ENCODE data around the gene TRIO. TPM values are rescaled to one million over a fixed set of nuclear protein-coding genes. Genes with fewer than 3 reads are reported as not detected.

The TRIO gene
- total RNA-seq, 1 experiment from 2014 or later = 136 TPM

DNA sequence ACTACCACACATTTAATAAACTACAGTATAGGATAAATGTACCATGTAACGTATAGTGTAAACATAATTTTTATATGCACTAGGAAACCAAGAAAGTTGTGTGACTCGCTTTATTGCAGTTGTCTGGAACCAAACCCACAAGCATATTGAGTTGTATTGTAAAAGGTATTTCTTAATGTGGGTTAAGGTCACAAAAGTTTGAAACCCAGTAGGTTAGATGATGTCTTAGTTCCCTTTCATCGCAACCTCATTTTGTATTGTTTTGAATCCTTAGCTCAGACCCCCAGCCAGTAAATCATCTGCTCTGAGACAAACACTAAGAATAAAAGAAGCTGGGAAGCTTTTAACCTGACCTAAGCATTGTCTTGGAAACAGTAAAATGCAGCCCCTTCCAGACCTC lies 79.1 kb downstream of the TRIO start:
- H3K27ac Mint-ChIP-seq (ENCODE audit: low read depth, unreplicated experiment) = no peak overlapping the region
- no TSS peak for BruUV-seq (replicated peaks)
- H3K4me3 Mint-ChIP-seq (ENCODE audit: unreplicated experiment) = no peak overlapping the region
- no peak for DNase-seq (ENCODE audit: unreplicated experiment)
- no peaks in the 10 kb centered on the region for H3K27me3 Mint-ChIP-seq (ENCODE audit: insufficient read depth, unreplicated experiment)
- intact Hi-C loops (cut with micrococcal nuclease) = no loop called here
- peaks cover 23% of the 10 kb centered on the region for H3K36me3 Mint-ChIP-seq (ENCODE audit: insufficient read depth, unreplicated experiment)
- no peaks in the 10 kb centered on the region for H3K9me3 Mint-ChIP-seq (ENCODE audit: unreplicated experiment)
- CTCF ChIA-PET = interaction anchor here (1.1 kb wide), 1 partner anchor 12 kb away, joined by 4 read pairs; no protein-coding TSS in a partner anchor
- H3K4me1 Mint-ChIP-seq (ENCODE audit: insufficient read depth, unreplicated experiment) = peaks cover 44% of the 10 kb centered on the region
- POLR2A ChIA-PET = no interaction called here
- TF ChIP-seq, protein P1, sequence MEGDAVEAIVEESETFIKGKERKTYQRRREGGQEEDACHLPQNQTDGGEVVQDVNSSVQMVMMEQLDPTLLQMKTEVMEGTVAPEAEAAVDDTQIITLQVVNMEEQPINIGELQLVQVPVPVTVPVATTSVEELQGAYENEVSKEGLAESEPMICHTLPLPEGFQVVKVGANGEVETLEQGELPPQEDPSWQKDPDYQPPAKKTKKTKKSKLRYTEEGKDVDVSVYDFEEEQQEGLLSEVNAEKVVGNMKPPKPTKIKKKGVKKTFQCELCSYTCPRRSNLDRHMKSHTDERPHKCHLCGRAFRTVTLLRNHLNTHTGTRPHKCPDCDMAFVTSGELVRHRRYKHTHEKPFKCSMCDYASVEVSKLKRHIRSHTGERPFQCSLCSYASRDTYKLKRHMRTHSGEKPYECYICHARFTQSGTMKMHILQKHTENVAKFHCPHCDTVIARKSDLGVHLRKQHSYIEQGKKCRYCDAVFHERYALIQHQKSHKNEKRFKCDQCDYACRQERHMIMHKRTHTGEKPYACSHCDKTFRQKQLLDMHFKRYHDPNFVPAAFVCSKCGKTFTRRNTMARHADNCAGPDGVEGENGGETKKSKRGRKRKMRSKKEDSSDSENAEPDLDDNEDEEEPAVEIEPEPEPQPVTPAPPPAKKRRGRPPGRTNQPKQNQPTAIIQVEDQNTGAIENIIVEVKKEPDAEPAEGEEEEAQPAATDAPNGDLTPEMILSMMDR (IDR thresholded peaks at IDR 0.05; ENCODE audit: unreplicated experiment) = no peak

DNA sequence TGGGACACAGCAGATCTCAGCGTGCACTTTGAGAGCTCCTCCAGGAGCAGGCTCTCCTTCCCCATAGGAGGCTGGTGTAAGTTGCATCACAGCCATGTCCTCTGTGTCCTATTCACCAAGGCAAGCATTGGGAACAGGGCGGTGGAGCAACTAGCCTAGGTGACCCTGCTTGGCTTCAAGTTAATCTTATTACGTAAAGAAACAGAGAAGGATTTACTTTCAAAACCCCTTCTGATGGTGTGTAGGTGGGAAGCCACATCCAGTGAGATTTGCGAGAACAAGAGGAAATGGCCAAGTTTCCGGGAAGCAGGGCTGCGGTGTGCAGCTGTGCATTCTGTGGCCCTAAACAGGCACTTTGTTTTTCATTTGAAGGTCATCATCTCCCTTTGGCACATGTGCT lies 80.2 kb downstream of the TRIO start:
- peaks cover 38% of the 10 kb centered on the region for H3K4me1 Mint-ChIP-seq (ENCODE audit: insufficient read depth, unreplicated experiment)
- no peak overlapping the region for H3K27ac Mint-ChIP-seq (ENCODE audit: low read depth, unreplicated experiment)
- no peaks in the 10 kb centered on the region for H3K9me3 Mint-ChIP-seq (ENCODE audit: unreplicated experiment)
- H3K4me3 Mint-ChIP-seq (ENCODE audit: unreplicated experiment) = no peak overlapping the region
- CTCF ChIA-PET = interaction anchor here (0.7 kb wide), 1 partner anchor 67 kb away, joined by 3 read pairs; no protein-coding TSS in a partner anchor
- BruUV-seq (replicated peaks) = no TSS peak
- POLR2A ChIA-PET = no interaction called here
- intact Hi-C loops (cut with micrococcal nuclease) = no loop called here
- DNase-seq (ENCODE audit: unreplicated experiment) = no peak
- H3K27me3 Mint-ChIP-seq (ENCODE audit: insufficient read depth, unreplicated experiment) = no peaks in the 10 kb centered on the region
- H3K36me3 Mint-ChIP-seq (ENCODE audit: insufficient read depth, unreplicated experiment) = peaks cover 30% of the 10 kb centered on the region
- TF ChIP-seq, protein P1 (IDR thresholded peaks at IDR 0.05; ENCODE audit: unreplicated experiment) = no peak

GRCh38 chr5:14225173-14225834 lies 82.2 kb downstream of the TRIO start:
- peaks cover 27% of the 10 kb centered on the region for H3K36me3 Mint-ChIP-seq (ENCODE audit: insufficient read depth, unreplicated experiment)
- intact Hi-C loops (cut with micrococcal nuclease) = no loop called here
- peak overlapping the region; percentile 67 for H3K27ac Mint-ChIP-seq (ENCODE audit: low read depth, unreplicated experiment)
- no peaks in the 10 kb centered on the region for H3K27me3 Mint-ChIP-seq (ENCODE audit: insufficient read depth, unreplicated experiment)
- ChIA-PET POLR2A (no interaction called here), CTCF (interaction anchor here (0.6 kb wide), 1 partner anchor 54 kb away, joined by 3 read pairs; no protein-coding TSS in a partner anchor)
- DNase-seq (ENCODE audit: unreplicated experiment) = no peak
- TF ChIP-seq, protein P1 (IDR thresholded peaks at IDR 0.05; ENCODE audit: unreplicated experiment) = no peak
- peaks cover 23% of the 10 kb centered on the region for H3K4me1 Mint-ChIP-seq (ENCODE audit: insufficient read depth, unreplicated experiment)
- no peaks in the 10 kb centered on the region for H3K9me3 Mint-ChIP-seq (ENCODE audit: unreplicated experiment)
- H3K4me3 Mint-ChIP-seq (ENCODE audit: unreplicated experiment) = no peak overlapping the region
- BruUV-seq (replicated peaks) = no TSS peak

DNA sequence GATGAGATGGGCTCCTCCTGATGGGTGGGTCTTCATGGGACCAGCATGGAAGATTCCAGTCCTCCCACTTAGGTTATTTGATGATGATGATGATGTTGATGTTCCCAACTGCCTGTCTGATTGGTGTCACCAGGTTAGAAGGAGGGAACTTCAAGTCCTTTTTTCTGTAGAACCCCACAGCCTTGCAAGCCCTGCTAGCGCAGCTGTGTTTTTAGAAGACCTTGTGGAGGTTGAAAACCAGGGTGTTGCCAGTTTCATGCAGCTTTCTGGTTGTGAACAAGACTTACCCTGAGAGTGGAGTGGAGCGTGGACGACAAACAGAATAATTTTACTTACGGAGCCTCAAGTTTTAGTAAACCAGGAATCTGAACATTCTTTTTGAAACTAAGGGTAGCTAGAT lies 83.0 kb downstream of the TRIO start:
- no peak for DNase-seq (ENCODE audit: unreplicated experiment)
- no peak overlapping the region for H3K27ac Mint-ChIP-seq (ENCODE audit: low read depth, unreplicated experiment)
- intact Hi-C loops (cut with micrococcal nuclease) = no loop called here
- H3K27me3 Mint-ChIP-seq (ENCODE audit: insufficient read depth, unreplicated experiment) = no peaks in the 10 kb centered on the region
- TF ChIP-seq, protein P1 (IDR thresholded peaks at IDR 0.05; ENCODE audit: unreplicated experiment) = no peak
- peaks cover 27% of the 10 kb centered on the region for H3K36me3 Mint-ChIP-seq (ENCODE audit: insufficient read depth, unreplicated experiment)
- BruUV-seq (replicated peaks) = no TSS peak
- no peak overlapping the region for H3K4me3 Mint-ChIP-seq (ENCODE audit: unreplicated experiment)
- CTCF ChIA-PET = interaction anchor here (1.2 kb wide), 1 partner anchor 10 kb away, joined by 3 read pairs; no protein-coding TSS in a partner anchor
- H3K4me1 Mint-ChIP-seq (ENCODE audit: insufficient read depth, unreplicated experiment) = peaks cover 21% of the 10 kb centered on the region
- POLR2A ChIA-PET = no interaction called here
- H3K9me3 Mint-ChIP-seq (ENCODE audit: unreplicated experiment) = no peaks in the 10 kb centered on the region

Data from MCF 10A (cell line).